Psoas muscle (tissue), 8 donors: ENCODE results near the gene ANO9. TPM values are rescaled to one million over a fixed set of nuclear protein-coding genes. Genes with fewer than 3 reads are reported as not detected.
A peak's percentile ranks its signal among the peaks of the same experiment; 100 is the strongest.
"Not testable (repeated sequence)": the region's sequence is repeated elsewhere in the genome, so short reads cannot be mapped to it uniquely, and the experiment has no call there.

Experiments
- ATAC-seq, 4 donors: fragments of 200-7000 bp; cut with Tn5 transposase; one replicate each; pipeline ENCODE4 v1.9.1; 2020; ENCODE audit warnings: moderate library complexity in 3 of 4, mild to moderate bottlenecking in 2 of 4
- DNase-seq, 2 donors: peaks; one replicate each; pipeline ENCODE4 v3.0.0-alpha.2; 2020
- H3K27ac ChIP-seq: fragments of 200-600 bp; one replicate; pipeline ENCODE4 v1.8.0; 2022
- H3K27me3 ChIP-seq, 3 donors: fragments of 200-600 bp in 1 of 3; one replicate each; pipeline versions ENCODE4 v1.6.1 to v1.8.0; 2013 to 2022; ENCODE audit warnings: low read length in 2 of 3, mild to moderate bottlenecking in 2 of 3, moderate library complexity in 1 of 3; ENCODE audit not compliant: insufficient read depth in 3 of 3
- H3K36me3 ChIP-seq, 2 donors: fragments of 200-600 bp in 1 of 2; one replicate each; pipeline versions ENCODE4 v1.6.1 to v1.8.0; 2013 to 2022; ENCODE audit warnings: low read depth in 1 of 2, mild to moderate bottlenecking in 1 of 2, moderate library complexity in 1 of 2; ENCODE audit not compliant: insufficient read depth in 1 of 2
- H3K4me1 ChIP-seq: fragments of 200-600 bp; one replicate; pipeline ENCODE4 v1.8.0; 2022
- H3K4me3 ChIP-seq: fragments of 200-600 bp; one replicate; pipeline ENCODE4 v1.8.0; 2022; ENCODE audit warnings: mild to moderate bottlenecking
- H3K9me3 ChIP-seq: fragments of 200-600 bp; one replicate; pipeline ENCODE4 v1.8.0; 2022
- CTCF ChIP-seq: fragments of 200-600 bp; IDR thresholded peaks from one replicate; pipeline ENCODE4 v1.8.0; 2022; ENCODE audit warnings: antibody characterized with exemption
- WGBS, 3 donors: extraction: QIAGEN DNeasy Blood & Tissue Kit; methylation state at CpG; one replicate each; pipeline versions ENCODE4 v1.1.6 to v1.1.7; 2013; 5-methylcytosine and 5-hydroxymethylcytosine counted together
- intact Hi-C, 2 donors: fragments of 100-400 bp; cut with DNase I; formaldehyde crosslinking; loops; one replicate each; pipeline versions ENCODE4 v1.11.0 to v1.14.2; 2022
- polyA plus RNA-seq, 3 donors: library from polyadenylated mRNA; stranded (reverse); fragments of 200-250 nt; gene quantifications; one replicate each; pipeline ENCODE4 v1.2.3, GENCODE V29; 2013
- total RNA-seq, 4 donors: library from RNA; stranded (reverse); fragmentation: NEBNext Ultra II Directional in 2 of 4; extraction: Animal tissue kit (Norgen Biotek cat#: 25700) in 2 of 4; gene quantifications; one replicate each; pipeline versions ENCODE4 v1.2.1 to v1.2.4, GENCODE V29; 2021 to 2023
- donor health status: healthy with polysubstance abuse.
- donor health status: DM: no; HTN: no; CAD: no; lungs with moderate emphysema.
- donor health status: Bipolar disorder and iron deficiency.
- donor health status: healthy.
- donor health status: DM: yes; HTN: yes; CAD: no.
- donor health status: DM: no; HTN: no; CAD: no.
- donor health status: DM: no; HTN: no; CAD: no.
- donor health status: DM: yes; HTN: yes; CAD: no.

The ANO9 gene
- total and polyA plus RNA-seq, 7 donors, result 0.09 to 0.59 (median 0.13) TPM; not detected in 1

- intact Hi-C loops, result no loop called here
- H3K36me3 ChIP-seq, result no peaks in the 10 kb centered on the region
- DNase-seq, result peak; percentile 12 to 30
- ATAC-seq, result no peak
- no peak overlapping the region for H3K27ac ChIP-seq
- H3K4me3 ChIP-seq, result no peak overlapping the region
- H3K27me3 ChIP-seq, result peaks cover 2 to 29% (median 6%) of the 10 kb centered on the region in 3 donors
- no peak for TF ChIP-seq CTCF
- no peaks in the 10 kb centered on the region for H3K9me3 ChIP-seq
- 85 to 86% (median 85%) methylated on average over 24 of the region's 24 CpGs for WGBS, 3 donors
- no peaks in the 10 kb centered on the region for H3K4me1 ChIP-seq
Measured at GRCh38 chr11:428295-428694, 13.5 kb downstream of the ANO9 start.

- ATAC-seq, result no peak
- no peak overlapping the region for H3K27ac ChIP-seq
- H3K27me3 ChIP-seq, result peaks cover 2 to 37% (median 9%) of the 10 kb centered on the region in 3 donors
- TF ChIP-seq CTCF, result no peak
- peak in 1 of 2 donors; percentile 19 for DNase-seq
- no peaks in the 10 kb centered on the region for H3K9me3 ChIP-seq
- intact Hi-C loops, result no loop called here
- WGBS, 3 donors, result 74 to 83% (median 82%) methylated on average over 8 of the region's 8 CpGs
- H3K4me1 ChIP-seq, result no peaks in the 10 kb centered on the region
- H3K36me3 ChIP-seq, result no peaks in the 10 kb centered on the region
- H3K4me3 ChIP-seq, result no peak overlapping the region
Measured at GRCh38 chr11:426851-427250, 15.0 kb downstream of the ANO9 start.

- WGBS, 3 donors, result 58 to 70% (median 59%) methylated on average over 4 of the region's 4 CpGs
- TF ChIP-seq CTCF, result no peak
- H3K9me3 ChIP-seq, result no peaks in the 10 kb centered on the region
- DNase-seq, result peak in 1 of 2 donors; percentile 1
- H3K4me3 ChIP-seq, result no peak overlapping the region
- no peaks in the 10 kb centered on the region for H3K36me3 ChIP-seq
- H3K4me1 ChIP-seq, result no peaks in the 10 kb centered on the region
- no peak overlapping the region for H3K27ac ChIP-seq
- no peak for ATAC-seq
- H3K27me3 ChIP-seq, result peaks cover 2 to 39% (median 9%) of the 10 kb centered on the region in 3 donors
- intact Hi-C loops, result no loop called here
Measured at GRCh38 chr11:425301-425700, 16.5 kb downstream of the ANO9 start.

- 39 to 50% (median 45%) methylated on average over 20 to 28 of the region's 45 CpGs for WGBS, 3 donors
- intact Hi-C loops, H3K27ac ChIP-seq, H3K4me3 ChIP-seq, H3K4me1 ChIP-seq, ATAC-seq, H3K36me3 ChIP-seq, H3K9me3 ChIP-seq: not testable (repeated sequence)
- H3K27me3 ChIP-seq, result peaks cover 6 to 44% (median 9%) of the 10 kb centered on the region in 3 donors
- DNase-seq, result peak in 1 of 2 donors; percentile 15
Measured at GRCh38 chr11:424766-425165, 17.0 kb downstream of the ANO9 start.

GRCh38 chr11:424232-424631 lies 17.6 kb downstream of the ANO9 start:
- H3K27ac ChIP-seq, result no peak overlapping the region
- DNase-seq (no peak), ATAC-seq (no peak)
- peaks cover 6 to 50% (median 9%) of the 10 kb centered on the region in 3 donors for H3K27me3 ChIP-seq
- intact Hi-C loops, result no loop called here
- H3K4me3 ChIP-seq, result no peak overlapping the region
- TF ChIP-seq CTCF, result no peak
- H3K9me3 ChIP-seq, result no peaks in the 10 kb centered on the region
- no peaks in the 10 kb centered on the region for H3K36me3 ChIP-seq
- H3K4me1 ChIP-seq, result no peaks in the 10 kb centered on the region
- WGBS, 3 donors, result 71 to 86% (median 83%) methylated on average over 4 of the region's 4 CpGs
